ENCODE data around the gene SOX3. TPM values are rescaled to one million over a fixed set of nuclear protein-coding genes. Genes with fewer than 3 reads are reported as not detected.

The SOX3 gene
- total and polyA plus RNA-seq, 2 of the 8 experiments (the other 6 are each of a cell fraction or from before 2014, with no cell fraction given), result 10.4 to 41.0 TPM

DNA sequence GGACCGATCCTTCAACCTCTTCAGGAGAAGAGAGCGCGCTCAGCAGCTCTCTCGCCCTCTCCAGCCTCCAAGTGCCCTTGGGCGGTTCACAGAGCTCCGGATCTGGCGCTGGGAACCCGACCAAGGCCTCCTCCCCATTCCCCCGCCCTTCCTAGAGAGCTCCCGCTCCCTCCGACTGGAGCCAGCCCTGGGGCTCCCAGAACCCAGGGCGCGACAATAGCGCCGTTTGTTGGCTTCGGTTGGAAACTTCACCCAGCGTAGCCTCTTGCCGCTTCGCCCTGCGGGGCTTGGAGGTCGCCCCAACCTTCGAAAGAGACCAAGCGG is 3.1 kb upstream of the SOX3 start:
- DNase-seq (ENCODE audit: low read depth in 1 of 2, low spot score in 2 of 2), result peak in 1 of 2 experiments; percentile 73
- Histone ChIP-seq H3K4ac (replicated peaks; ENCODE audit: insufficient read length, low read depth, low read length) (no peak overlapping the region), H3K23ac (ENCODE audit: insufficient read length) (no peak overlapping the region), H4K5ac (ENCODE audit: insufficient read length, low read depth, low read length) (no peak overlapping the region), H4K8ac (ENCODE audit: extremely low read depth, insufficient read depth, low read length) (no peak overlapping the region), H3K9me3 (ENCODE audit: insufficient read depth in 2 of 2, low read depth in 1 of 2, low read length in 1 of 2) (no peaks in the 10 kb centered on the region), H3K4me2 (ENCODE audit: insufficient read depth in 1 of 2, low read depth in 2 of 2, low read length in 2 of 2) (peak overlapping the region; percentile 68 to 84), H3K9ac (replicated peaks in 1 of 4; ENCODE audit: extremely low read depth in 1 of 4, low read depth in 3 of 4, low read length in 3 of 4) (no peak overlapping the region; a peak in 1 of 7 replicates), H3K18ac (ENCODE audit: extremely low read depth, low read length) (no peak overlapping the region), H4K91ac (replicated peaks; ENCODE audit: insufficient read length, low read length) (no peak overlapping the region), H3K23me2 (ENCODE audit: low read depth, low read length) (peaks cover 16% of the 10 kb centered on the region; the same call in 1 of the 2 replicates), H2BK5ac (ENCODE audit: low read depth, low read length) (no peak overlapping the region), H2AK5ac (ENCODE audit: low read depth, low read length) (no peak overlapping the region), H3K27ac (ENCODE audit: low read depth, low read length) (no peak overlapping the region), H3K56ac (replicated peaks; ENCODE audit: insufficient read length, low read depth, low read length) (no peak overlapping the region), H3K4me1 (replicated peaks in 1 of 4; ENCODE audit: control insufficient read depth in 3 of 4, insufficient read depth in 4 of 4, low read length in 3 of 4) (peaks cover 0 to 8% (median 4%) of the 10 kb centered on the region in 4 experiments; a peak in 6 of 7 replicates), H3K79me1 (ENCODE audit: low read depth, low read length) (no peaks in the 10 kb centered on the region), H2BK20ac (ENCODE audit: low read length) (no peak overlapping the region), H3K79me2 (ENCODE audit: control insufficient read depth in 1 of 2, insufficient read depth in 2 of 2, low read length in 2 of 2) (peaks cover 0 to 3% of the 10 kb centered on the region in 2 experiments; a peak in 1 of 4 replicates), H2BK120ac (replicated peaks; ENCODE audit: low read depth, low read length) (no peak overlapping the region), H3K4me3 (ENCODE audit: extremely low read depth in 1 of 4, insufficient read depth in 2 of 4, low read depth in 3 of 4, low read length in 4 of 4) (peak overlapping the region; percentile 25 to 72 (median 39); a peak in 6 of 8 replicates), H3K27me3 (replicated peaks in 1 of 4; ENCODE audit: control insufficient read depth in 3 of 4, extremely low read depth in 1 of 4, insufficient read depth in 3 of 4, low read length in 3 of 4) (peaks cover 15 to 73% (median 53%) of the 10 kb centered on the region in 4 experiments), H2BK15ac (ENCODE audit: low read length) (no peak overlapping the region), H4K20me1 (replicated peaks in 1 of 2; ENCODE audit: control insufficient read depth in 1 of 2, insufficient read depth in 2 of 2, low read length in 2 of 2) (peaks cover 0 to 2% of the 10 kb centered on the region in 2 experiments), H2BK12ac (ENCODE audit: low read depth, low read length) (no peak overlapping the region), H2AFZ (ENCODE audit: low read length) (peak overlapping the region; percentile 79; the same call in 1 of the 2 replicates), H3K14ac (ENCODE audit: insufficient read length) (no peak overlapping the region), H3K36me3 (ENCODE audit: control insufficient read depth in 2 of 4, insufficient read depth in 4 of 4, low read length in 3 of 4) (no peaks in the 10 kb centered on the region)
- WGBS, 2 experiments (ENCODE audit: extremely low coverage in 1 of 2, insufficient coverage in 1 of 2, insufficient read length in 1 of 2, insufficient replicate concordance in 2 of 2, low coverage in 1 of 2, low lambda C conversion rate in 2 of 2, missing lambda C conversion rate in 1 of 2), result 3% methylated on average over 7 of the region's 23 CpGs; no CpG with 5 or more reads in 1 of the 2 experiments
- FAIRE-seq, result peak; percentile 39
- CTCF ChIA-PET (ENCODE audit: partially characterized antibody), result interaction anchor here (0.6 to 2.4 kb wide), 23 partner anchors 8 to 643 kb away, joined by 3 to 28 read pairs (median 4); a partner anchor contains a TSS
- POLR2A ChIA-PET (ENCODE audit: partially characterized antibody), result interaction anchor here (0.8 to 1.4 kb wide), 4 partner anchors 67 to 409 kb away, joined by 3 to 6 read pairs (median 3); no protein-coding TSS in a partner anchor
- no peak for TF ChIP-seq CHD1 (IDR thresholded peaks at IDR 0.05; ENCODE audit: low read depth, low read length)
- no peak for TF ChIP-seq SP4 (IDR thresholded peaks at IDR 0.05; ENCODE audit: low read length)
